GM12878 (cell line): ENCODE measurements around the gene PDE7B. TPM values are rescaled to one million over a fixed set of nuclear protein-coding genes. Genes with fewer than 3 reads are reported as not detected.

Experiments
- IRF4 ChIP-seq: IDR thresholded peaks from 2 replicates; pipeline ENCODE4 v1.6.1; 2011; ENCODE audit warnings: low read depth, low read length
- NR2C1 ChIP-seq: fragments of 450-650 bp; IDR thresholded peaks from 2 replicates; pipeline ENCODE4 v1.6.1; 2017; ENCODE audit warnings: antibody characterized with exemption, mild to moderate bottlenecking, moderate library complexity
- POLR2AphosphoS2 ChIP-seq: IDR thresholded peaks from 2 replicates; pipeline ENCODE4 v1.6.1; 2011; ENCODE audit warnings: low read depth, mild to moderate bottlenecking, low read length, improper control_type of control experiment, moderate library complexity
- RB1 ChIP-seq: fragments of 450-650 bp; formaldehyde crosslinking; IDR thresholded peaks from 2 replicates; pipeline ENCODE4 v1.6.1; 2017; ENCODE audit warnings: mild to moderate bottlenecking, borderline replicate concordance
- RELA ChIP-seq: fragments of 450-650 bp; IDR thresholded peaks from 2 replicates; pipeline ENCODE4 v1.8.0; 2014; ENCODE audit warnings: borderline replicate concordance; ENCODE audit not compliant: partially characterized antibody
- SPI1 ChIP-seq: IDR thresholded peaks from 2 replicates; pipeline ENCODE4 v1.6.1; 2011; ENCODE audit warnings: low read depth, mild to moderate bottlenecking, low read length, moderate library complexity, borderline replicate concordance; ENCODE audit not compliant: insufficient read depth
- ZBED1 ChIP-seq: IDR thresholded peaks from 2 replicates; pipeline ENCODE4 v1.6.1; 2016; ENCODE audit warnings: borderline replicate concordance
- ZNF24 ChIP-seq: fragments of 450-650 bp; IDR thresholded peaks from 2 replicates; pipeline ENCODE4 v1.6.1; 2017; ENCODE audit warnings: antibody characterized with exemption, mild to moderate bottlenecking
- polyA plus RNA-seq, 11 experiments: library from polyadenylated mRNA; depleted of rRNA in 4 of 11; unstranded in 6 of 11; stranded (reverse) in 5 of 11; fragments of >200 nt; fragmentation: Nextera tagmentation in 4 of 11; fragmentation: Illumina TruSeq in 1 of 11; extraction: Ambion mirVana in 4 of 11; extraction: Trizol in 1 of 11; gene quantifications; 1 replicate in 1 of 11; 2 replicates in 10 of 11; pipeline versions ENCODE4 v1.2.1 to v1.2.3, GENCODE V29; 2011 to 2016; ENCODE audit warnings: inconsistent platforms in 2 of 11, missing spikeins in 2 of 11, low read depth in 1 of 11
- total RNA-seq, 4 experiments: library from RNA; depleted of rRNA in 3 of 4; stranded (reverse); fragments of >200 nt in 3 of 4; fragmentation: Illumina TruSeq in 1 of 4; extraction: Trizol in 1 of 4; gene quantifications; 2 replicates each; pipeline versions ENCODE4 v1.2.1 to v1.2.3, GENCODE V29; 2013 to 2021
- TF ChIP-seq, protein P1 (sequence below): fragments of 450-650 bp; conservative IDR thresholded peaks from 2 replicates; pipeline ENCODE4 v1.6.1; 2017; ENCODE audit warnings: mild to moderate bottlenecking, moderate library complexity
- TF ChIP-seq, protein P2 (sequence below): IDR thresholded peaks from 2 replicates; pipeline ENCODE4 v1.6.1; 2012; ENCODE audit warnings: improper control_type of control experiment, low read depth, low read length; ENCODE audit not compliant: insufficient replicate concordance

Gene PDE7B
- total and polyA plus RNA-seq, 10 of the 15 experiments (the other 5 are each of a cell fraction or from before 2014, with no cell fraction given): not detected

DNA sequence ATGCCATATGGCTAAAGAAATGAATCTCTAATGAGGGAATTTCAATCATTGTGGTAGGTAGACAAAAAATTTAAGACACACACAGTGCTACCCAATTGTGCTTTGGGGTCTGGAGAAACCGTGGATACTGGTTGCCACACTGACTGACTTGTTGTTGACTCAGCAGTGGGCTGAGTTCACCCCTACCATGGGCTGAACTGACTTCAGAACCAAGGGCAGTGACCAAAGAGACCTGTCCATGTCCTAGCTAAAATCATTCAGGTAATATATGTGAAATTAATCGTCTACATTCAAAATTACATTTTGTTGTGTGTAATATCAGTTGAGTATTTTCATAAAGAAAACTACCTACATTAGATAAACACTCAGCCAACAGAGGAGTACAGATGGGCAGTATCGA is 131.6 kb downstream of the PDE7B start (continued):
- TF ChIP-seq ZNF24 (no peak), ZBED1 (no peak), RELA (no peak), IRF4 (no peak), RB1 (no peak), NR2C1 (no peak), POLR2AphosphoS2 (no peak), SPI1 (no peak)
- TF ChIP-seq, protein P1, sequence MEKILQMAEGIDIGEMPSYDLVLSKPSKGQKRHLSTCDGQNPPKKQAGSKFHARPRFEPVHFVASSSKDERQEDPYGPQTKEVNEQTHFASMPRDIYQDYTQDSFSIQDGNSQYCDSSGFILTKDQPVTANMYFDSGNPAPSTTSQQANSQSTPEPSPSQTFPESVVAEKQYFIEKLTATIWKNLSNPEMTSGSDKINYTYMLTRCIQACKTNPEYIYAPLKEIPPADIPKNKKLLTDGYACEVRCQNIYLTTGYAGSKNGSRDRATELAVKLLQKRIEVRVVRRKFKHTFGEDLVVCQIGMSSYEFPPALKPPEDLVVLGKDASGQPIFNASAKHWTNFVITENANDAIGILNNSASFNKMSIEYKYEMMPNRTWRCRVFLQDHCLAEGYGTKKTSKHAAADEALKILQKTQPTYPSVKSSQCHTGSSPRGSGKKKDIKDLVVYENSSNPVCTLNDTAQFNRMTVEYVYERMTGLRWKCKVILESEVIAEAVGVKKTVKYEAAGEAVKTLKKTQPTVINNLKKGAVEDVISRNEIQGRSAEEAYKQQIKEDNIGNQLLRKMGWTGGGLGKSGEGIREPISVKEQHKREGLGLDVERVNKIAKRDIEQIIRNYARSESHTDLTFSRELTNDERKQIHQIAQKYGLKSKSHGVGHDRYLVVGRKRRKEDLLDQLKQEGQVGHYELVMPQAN: no peak
- TF ChIP-seq, protein P2, sequence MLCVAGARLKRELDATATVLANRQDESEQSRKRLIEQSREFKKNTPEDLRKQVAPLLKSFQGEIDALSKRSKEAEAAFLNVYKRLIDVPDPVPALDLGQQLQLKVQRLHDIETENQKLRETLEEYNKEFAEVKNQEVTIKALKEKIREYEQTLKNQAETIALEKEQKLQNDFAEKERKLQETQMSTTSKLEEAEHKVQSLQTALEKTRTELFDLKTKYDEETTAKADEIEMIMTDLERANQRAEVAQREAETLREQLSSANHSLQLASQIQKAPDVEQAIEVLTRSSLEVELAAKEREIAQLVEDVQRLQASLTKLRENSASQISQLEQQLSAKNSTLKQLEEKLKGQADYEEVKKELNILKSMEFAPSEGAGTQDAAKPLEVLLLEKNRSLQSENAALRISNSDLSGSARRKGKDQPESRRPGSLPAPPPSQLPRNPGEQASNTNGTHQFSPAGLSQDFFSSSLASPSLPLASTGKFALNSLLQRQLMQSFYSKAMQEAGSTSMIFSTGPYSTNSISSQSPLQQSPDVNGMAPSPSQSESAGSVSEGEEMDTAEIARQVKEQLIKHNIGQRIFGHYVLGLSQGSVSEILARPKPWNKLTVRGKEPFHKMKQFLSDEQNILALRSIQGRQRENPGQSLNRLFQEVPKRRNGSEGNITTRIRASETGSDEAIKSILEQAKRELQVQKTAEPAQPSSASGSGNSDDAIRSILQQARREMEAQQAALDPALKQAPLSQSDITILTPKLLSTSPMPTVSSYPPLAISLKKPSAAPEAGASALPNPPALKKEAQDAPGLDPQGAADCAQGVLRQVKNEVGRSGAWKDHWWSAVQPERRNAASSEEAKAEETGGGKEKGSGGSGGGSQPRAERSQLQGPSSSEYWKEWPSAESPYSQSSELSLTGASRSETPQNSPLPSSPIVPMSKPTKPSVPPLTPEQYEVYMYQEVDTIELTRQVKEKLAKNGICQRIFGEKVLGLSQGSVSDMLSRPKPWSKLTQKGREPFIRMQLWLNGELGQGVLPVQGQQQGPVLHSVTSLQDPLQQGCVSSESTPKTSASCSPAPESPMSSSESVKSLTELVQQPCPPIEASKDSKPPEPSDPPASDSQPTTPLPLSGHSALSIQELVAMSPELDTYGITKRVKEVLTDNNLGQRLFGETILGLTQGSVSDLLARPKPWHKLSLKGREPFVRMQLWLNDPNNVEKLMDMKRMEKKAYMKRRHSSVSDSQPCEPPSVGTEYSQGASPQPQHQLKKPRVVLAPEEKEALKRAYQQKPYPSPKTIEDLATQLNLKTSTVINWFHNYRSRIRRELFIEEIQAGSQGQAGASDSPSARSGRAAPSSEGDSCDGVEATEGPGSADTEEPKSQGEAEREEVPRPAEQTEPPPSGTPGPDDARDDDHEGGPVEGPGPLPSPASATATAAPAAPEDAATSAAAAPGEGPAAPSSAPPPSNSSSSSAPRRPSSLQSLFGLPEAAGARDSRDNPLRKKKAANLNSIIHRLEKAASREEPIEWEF: no peak
